M059J (cell line): ENCODE data around the gene NPC1L1. TPM values are rescaled to one million over a fixed set of nuclear protein-coding genes. Genes with fewer than 3 reads are reported as not detected.
"Not testable (repeated sequence)": the region's sequence is repeated elsewhere in the genome, so short reads cannot be mapped to it uniquely, and the experiment has no call there.

Experiments used
- DNase-seq: peaks from one replicate; pipeline ENCODE4 v3.0.0-alpha.2; 2012; ENCODE audit warnings: low read depth
- total RNA-seq: library from RNA; depleted of rRNA; stranded (reverse); fragments of >200 nt; shearing (Covaris generic); gene quantifications from 2 replicates; pipeline ENCODE4 v1.2.3, GENCODE V29; 2014

NPC1L1 gene
- total RNA-seq, 1 experiment from 2014 or later, result not detected

DNA sequence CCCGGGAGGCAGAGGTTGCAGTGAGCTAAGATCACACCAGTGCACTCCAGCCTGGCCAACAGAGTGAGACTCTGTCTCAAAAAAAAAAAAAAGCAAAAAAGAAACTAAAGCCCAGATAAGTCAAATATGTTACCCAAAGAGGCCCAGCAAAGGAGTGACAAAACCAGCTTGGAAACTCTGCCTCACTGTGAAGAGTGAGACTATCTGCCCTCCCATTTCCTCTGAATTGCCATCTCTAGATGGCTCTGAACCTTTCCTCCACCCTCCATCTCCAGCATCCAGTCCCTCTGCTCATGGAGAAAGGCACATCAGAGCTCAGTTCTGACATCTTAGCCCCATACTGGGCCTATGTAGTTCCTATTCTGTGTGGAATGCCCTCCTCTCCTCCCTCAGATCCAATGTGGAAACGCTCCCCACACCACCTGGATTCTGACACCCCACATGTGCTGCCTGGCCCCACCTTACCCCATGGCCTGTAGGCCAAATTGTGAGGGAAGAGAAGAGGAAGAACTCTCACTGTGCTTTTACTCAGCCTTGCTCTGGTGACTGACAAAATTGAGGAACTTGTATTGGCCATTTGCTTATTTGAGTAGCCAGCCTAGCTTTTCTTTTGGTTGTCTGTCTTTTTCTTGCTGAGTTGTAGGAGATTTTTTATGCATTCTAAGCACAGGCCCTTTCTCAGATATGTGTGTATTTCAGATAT, 32.7 kb downstream of the NPC1L1 start:
- no peak for DNase-seq

DNA sequence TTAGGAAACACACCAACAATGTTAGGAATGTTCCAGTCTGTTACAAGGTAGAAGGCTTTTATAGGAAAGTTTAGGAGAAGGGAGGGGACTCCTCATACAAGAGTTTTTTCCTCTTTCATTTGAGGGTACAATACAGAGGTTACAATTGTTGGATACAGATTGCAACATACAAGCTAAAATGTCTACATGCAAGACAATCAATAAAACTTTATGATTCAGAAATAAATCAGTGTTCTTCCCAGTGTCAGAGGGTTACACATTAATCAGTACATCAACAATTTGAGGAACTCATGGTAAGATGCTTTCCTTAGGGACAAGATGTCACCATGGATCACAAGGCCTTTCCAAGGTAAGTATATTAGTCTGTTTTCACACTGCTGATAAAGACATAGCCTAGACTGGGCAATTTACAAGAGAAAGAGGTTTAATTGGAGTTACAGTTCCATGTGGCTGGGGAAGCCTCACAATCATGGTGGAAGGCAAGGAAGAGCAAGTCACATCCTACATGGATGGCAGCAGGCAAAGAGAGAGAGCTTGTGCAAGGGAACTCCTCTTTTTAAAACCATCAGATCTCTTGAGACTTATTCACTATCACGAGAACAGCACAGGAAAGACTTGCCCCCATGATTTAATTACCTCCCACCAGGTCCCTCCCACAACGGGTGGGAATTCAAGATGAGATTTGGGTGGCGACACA, 34.4 kb downstream of the NPC1L1 start:
- not testable (repeated sequence) for DNase-seq

DNA sequence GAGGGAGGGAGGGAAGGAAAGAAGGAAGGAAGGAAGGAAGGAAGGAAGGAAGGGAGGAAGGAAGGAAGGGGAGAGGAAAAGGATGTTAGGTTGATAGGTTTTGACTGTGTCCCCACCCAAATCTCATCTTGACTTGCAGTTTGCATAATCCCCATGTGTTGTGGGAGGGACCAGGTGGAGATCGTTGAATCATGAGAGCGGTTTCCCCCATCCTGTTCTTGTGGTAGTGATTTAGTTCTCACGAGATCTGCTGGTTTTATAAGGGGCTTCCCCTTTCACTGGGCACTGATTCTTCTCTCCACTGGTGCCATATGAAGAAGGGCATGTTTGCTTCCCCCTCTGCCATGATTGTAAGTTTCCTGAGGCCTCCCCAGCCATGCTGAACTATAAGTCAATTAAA, 35.5 kb downstream of the NPC1L1 start:
- DNase-seq, result no peak

DNA sequence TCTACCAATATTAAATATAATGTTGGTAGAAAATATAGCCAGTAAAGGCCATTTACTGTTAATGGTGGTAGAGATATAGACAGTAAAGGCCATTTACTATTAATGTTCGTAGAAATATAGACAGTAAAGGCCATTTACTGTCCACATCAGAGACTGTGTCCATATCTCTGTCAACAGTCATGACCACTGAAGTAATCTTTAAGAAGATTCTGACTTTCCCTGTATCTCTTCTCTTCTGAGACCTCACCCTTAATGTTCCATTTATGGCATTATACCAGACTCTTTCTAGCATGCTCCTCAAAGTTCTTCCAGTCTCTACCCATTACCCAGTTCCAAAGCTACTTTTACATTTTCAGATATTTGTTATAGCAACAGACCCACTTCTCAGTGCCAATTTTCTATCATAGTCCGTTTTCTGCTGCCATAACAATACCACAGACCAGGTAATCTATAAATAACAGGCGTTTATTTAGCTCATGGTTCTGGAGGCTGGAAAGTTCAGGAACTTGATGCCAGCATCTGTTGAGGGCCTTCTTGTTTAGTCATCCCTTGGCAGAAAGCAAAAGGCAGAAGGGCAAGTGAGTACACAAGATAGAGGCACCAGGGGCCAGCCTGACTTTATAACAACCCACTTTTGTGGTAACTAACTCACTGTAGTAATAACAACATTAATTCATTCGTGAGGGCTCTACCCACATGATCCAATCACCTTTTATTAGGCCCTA, 42.7 kb downstream of the NPC1L1 start:
- DNase-seq, result no peak

DNA sequence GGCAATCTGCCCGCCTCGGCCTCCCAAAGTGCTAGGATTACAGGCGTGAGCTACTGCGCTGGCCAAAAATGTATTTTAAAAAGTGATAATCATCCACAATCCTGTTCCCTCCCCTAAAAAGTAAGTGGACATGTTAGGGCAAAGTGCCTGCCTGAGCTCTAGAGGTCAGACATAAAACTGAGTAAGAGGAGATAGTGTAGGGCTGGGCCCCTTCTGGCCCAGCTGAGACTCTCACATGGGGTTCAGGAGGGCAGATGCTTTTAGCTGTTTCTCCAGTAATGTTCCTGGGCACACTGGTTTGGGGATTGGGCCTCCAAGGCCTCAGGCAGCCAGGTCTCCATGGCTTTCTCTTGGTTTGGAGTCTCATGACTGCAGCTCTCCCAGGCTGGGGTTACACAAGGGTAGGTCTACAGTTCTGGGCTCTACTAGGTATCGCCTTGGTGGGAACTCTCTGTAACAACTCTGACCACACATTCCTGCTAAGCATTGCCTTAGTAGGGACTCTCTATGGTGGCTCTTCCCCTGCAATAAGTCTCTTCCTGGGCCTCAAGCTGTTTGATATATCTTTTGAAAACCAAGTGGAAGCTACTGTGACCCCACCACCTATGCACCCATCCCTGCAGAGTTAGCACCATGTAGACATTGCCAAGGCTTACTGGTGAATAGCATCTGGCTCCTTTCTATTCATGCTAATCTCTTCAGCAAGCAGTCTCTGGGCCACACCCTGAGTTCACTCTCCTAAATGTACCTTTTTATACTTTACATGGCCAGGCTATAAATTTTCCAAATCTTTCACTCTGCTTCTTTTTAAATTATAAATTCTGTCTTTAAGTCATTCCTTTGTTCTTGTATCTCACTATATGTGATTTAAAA, 43.7 kb downstream of the NPC1L1 start:
- DNase-seq, result no peak

DNA sequence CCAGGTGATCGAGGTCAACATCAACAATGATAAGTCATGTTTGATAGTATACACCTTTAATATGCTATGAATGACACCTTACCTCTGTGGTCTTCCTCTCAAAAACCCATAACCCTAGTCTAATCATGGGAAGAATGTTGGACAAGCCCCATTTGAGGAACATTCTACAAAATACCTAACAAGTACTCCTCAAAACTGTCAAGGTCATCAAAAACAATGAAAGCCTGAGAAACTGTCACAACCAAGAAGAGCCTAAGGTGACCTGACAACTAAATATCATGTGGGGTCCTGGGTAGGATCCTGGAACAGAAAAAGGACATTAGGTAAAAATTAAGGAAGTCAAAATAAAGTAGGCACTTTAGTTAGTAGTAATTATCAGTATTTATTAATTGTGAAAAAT, 44.7 kb downstream of the NPC1L1 start:
- no peak for DNase-seq

DNA sequence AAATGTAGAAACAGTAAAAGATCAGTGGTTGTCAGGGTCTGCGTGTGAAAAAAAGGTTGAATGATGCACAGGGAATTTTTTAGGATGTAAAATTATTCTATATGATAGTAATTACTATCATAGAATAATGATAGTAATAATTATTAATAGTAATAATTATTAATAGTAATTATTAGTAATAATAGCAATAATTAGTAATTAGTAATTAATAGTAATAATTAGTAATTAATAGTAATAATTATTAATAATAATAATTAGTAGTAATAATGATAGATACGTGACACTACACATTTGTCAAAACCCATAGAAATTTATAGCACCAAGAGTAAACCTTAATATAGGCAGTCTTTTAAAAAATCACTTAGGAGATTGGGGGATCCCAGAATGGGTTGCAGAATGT, 46.2 kb downstream of the NPC1L1 start:
- no peak for DNase-seq

DNA sequence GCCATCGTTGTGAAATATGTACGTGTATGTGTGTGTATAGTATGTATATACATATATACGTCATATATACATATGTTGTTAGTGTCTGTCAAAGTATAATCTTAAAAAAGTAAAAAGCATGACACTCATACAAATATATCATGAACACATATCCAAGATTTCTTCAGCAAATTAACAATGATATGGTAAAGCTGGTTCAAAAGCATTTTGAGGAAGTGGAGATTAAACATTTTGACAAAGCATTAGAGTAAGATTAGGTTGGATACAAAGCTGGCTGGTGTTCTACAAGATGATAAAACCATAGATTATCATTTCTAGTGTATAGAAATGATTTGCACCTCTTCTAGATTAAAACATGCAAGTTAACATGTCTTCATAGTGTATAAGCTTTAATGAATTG, 49.9 kb downstream of the NPC1L1 start:
- no peak for DNase-seq

DNA sequence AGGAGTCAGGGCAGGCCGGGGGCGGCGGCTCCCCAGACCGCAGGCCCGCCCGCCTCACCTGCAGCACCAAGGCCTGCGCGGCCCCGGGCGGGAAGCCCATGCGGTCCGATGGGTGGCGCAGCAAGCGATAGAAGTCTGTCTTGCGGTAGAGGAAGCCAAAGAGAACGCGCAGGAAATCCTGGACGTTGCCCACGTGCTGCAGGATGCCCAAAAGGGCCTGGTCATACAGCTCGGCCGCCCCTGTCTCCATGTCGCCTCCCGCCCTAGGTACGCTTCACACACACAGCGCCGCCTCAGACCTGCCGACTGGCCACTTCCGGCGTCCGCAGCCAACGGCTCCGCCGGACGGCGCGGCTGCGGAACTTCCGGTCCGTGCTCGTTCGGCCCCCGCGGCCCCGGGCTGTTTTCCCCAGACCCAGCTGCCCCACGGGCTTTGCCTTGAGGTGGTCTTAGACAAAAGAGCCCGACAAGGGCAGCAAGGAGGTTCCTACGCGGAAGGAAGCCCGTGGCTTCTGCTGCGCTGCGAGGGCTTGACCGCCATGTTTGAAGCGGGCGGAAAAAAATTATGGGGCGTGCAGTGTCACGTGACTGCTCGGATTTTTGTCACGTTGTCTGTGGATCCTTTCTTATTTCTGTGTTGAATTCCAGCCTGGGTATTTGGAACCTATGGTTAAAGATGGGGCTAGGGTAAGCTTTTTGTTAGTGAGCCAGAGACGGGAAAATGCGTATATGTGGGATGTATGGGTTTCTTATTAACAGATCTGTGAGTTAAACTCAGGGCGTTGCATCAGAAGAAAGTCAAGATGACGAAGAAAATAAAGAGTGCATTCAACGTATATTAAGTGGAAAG, 50.6 kb downstream of the NPC1L1 start, which contains the start of gene NUDCD3:
Gene NUDCD3, minus strand, starts transcription at position 308 of the 850 bp plus-strand sequence. Its CDS starts 58 bp downstream, at position 250.
- peak; percentile 85 for DNase-seq

DNA sequence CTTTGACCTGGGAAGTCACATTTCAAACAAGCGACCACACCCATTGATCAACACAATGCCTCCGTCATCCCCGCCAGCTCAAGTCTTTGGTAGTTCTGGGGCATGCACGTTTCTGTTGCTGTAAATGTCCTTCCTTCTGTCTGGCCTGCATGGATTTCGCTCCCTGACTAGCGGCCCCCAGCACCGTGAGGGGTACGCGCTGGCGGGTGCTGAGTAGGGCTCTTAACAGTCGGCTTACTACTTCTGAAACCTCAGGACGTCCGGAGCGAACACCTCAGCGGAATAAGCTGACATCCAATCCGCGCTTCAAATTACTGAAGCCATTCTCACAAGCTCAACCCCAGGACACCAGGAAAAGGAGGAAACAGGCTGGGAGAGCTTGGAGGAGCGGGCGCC, 51.2 kb downstream of the NPC1L1 start:
- DNase-seq, result no peak

DNA sequence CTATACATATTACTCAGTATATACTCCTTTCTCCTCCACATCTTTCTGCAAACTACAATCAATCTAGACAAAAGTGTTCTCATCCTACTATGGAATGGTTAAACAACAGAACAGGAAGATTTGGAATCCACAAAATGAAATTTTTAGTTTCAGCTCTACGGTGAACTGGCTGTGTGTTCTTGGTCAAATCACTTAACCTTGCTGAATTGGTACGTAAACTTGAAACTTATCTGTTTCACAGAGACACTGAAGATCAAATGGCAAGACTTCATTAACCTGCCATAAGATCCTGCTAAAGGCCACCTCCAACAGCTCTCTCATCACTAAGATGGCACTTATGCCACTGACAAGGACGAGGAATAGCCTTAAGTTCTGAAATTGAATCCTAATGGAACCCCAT, 52.2 kb downstream of the NPC1L1 start:
- DNase-seq, result no peak

DNA sequence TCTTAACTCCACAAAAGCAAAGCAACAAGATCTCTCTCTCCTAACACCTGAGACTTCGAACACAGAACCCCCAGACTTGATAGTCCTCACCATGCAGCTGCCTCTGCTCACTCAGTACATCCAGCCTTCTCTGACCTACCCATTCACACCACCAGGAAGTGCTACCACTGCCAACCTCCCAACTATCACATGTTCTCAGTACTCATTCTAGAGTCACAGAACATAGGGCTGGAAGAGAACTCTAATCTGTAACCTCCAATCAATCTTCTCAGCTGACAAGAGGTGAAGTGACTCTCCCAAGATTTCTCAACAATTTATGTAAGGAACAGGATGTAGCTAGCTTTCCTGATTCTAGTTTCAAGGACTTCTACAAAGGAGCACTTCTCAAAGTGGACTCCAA, 54.4 kb downstream of the NPC1L1 start:
- DNase-seq, result peak; percentile 37

DNA sequence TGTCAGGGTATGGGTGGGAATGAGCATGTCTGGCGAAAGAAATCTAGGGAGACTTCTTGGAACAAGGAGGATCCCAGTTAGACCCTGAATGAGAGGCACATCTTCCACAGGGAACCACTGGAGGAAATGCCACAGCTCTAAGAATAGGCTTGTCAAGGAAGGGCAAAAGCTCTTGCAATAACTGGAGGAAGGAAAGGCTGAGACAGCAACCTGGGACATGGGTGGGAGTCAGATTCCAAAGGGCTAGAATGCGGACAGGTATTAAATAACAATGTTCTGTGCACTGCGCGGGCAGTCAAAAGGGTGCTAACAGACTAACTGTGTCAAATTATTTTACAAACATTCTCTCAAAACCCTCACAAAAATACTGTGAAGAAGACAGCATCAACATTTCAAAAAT, 55.1 kb downstream of the NPC1L1 start:
- DNase-seq, result no peak

DNA sequence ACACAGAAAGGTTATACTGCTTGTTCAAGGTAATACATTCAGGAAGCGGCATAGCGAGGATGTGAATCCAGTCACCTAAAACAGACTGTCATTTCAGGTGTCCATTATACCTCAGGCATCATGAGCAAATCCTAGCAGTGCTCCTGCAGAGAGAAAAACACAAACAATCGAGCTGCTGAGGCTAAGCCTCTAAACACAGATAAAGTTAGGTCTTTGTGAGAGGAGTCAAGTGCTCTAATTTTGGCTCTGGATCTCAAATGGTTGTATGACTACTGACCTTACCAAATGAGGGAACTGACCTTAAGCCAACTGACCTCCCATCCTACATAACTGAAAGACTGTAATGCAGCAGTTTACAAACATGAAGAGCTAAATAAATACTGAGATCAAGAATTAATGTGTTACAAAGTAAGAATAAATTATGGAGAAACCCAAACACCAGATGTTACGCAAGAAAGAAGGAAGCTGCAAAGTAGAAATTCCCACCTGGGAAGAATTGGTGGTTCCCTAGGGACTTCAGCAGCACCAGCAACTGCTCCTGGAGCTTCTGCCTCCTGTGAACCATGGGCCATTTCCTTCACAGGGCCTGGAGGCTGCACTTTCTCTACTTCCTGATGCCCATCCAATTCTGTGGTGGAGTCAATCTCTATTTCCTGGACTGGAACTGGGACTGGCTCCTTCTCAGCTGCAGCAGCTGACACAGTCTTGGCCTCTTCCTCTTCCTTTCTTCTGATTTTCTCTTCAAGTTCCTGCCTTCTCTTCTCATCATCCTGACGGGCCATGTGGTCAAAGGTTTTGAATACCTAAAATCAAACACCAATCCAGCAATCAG, 56.4 kb downstream of the NPC1L1 start:
- DNase-seq, result no peak

DNA sequence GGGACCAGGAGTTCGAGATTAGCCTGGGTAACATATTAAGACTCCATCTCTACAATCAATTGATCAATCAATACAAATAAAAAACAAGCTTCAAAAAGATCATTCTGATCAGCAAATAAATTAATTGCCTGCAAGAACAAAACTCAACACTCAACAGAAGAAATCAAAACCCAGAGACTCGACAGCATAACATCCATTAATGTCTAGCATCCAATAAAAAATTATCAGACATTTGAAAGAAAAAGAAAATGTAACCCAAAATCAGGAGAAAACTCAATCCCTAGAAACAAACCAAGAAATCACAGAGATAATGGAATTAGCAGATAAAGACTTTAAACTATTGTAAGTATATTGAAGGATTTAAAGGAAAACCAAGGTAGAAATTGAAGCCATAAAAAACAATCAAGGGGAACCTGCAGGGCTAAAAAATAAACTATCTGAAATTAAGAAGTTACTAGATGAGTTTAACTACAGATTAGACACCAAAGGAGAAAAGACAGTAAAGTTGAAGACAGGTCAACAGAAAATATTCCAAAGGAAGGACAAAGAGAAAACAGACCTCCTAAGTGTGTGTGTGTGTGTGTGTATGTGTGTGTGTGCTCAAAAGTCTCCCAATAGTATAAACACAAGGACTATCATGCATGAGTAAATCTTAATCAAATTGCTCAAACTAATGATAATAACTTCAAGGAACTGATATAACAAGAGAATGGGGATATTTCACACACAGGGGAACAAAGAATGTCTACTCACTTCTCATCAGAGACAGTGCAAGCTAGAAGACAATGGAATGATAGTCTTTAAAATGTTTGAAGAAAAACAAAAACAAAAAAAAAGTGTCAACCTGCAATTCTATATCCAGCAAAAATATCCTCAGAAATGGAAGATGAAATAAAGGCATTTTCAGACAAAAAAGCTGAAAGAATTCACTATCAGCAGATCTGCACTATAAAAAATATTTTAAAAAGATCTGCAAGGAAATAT, 58.3 kb downstream of the NPC1L1 start:
- no peak for DNase-seq

DNA sequence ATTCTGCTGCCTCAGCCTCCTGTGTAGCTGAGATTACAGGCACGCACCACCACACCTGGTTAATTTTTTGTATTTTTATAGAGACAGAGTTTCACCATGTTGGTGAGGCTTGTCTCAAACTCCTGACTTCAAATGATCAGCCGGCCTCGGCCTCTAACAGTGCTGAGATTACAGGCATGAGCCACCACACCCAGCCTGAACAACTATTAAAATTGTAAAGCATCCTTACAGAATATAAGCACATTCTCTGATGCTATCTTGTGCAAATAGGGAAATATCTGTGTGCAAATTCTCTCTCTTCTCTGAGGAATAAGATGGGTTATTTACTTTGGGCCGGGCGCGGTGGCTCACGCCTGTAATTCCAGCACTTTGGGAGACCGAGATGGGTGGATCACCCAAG, 63.2 kb downstream of the NPC1L1 start:
- DNase-seq, result no peak

DNA sequence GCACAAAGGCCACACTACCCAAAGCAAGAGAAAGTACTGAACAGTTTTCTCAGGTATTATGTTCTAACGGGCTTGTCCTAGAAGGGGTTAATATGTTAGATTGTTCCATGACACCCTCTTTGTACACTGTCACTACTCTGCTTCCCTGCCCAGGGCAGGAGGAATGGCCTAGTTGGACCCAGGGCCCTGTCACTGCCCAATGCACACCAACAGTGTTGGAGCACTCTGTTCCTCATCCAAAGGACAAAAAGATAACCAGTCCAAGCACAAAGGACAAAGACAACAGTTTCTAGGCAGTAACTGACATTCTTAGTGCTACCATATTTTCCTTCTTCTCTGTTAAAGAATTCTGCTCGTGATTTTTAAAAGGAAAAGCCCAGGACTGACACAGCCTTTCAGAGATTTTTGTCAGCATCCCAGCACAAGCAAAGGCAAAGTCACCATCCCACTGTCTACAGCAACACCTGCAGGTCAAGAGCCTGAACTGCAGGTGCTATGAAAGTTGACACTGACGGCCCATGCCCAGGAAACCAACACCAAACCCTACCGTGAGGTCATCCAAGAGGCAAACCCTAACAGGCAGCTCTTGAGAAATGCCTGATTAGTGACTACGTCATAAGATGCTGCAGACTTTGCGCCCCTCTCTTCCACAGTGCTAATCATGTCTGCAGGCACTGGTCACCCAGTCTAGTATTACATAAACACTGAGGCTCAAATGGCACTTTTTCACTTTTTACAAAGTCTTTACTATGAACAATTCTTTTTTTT, 63.9 kb downstream of the NPC1L1 start:
- DNase-seq, result peak; percentile 87

DNA sequence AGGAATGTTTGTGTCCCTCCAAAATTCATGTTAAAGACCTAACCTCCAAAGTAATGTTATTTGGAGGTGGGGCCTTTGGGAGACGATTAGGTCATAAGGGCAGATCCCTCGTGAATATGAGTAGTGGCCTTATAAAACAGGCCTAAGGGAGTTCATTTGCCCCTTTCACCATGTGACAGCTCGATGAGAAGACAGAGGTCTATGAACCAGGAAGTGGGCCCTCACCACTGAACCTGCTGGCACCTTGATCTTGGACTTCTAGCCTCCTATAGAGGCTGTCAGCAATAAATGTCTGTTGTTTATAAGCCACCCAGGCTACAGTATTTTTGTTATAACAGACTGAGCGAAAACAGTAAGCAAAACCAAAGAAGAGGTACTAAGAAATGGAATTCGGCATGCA, 64.8 kb downstream of the NPC1L1 start:
- DNase-seq, result no peak
